Caki2 (cell line): ENCODE measurements around the gene MGAT4B. TPM values are rescaled to one million over a fixed set of nuclear protein-coding genes. Genes with fewer than 3 reads are reported as not detected.

Source experiments
- DNase-seq: peaks from one replicate; pipeline ENCODE4 v3.0.0-alpha.2; 2015; ENCODE audit warnings: low read depth
- in situ Hi-C: cut with HindIII; loops from 2 replicates; pipeline ENCODE4 v1.10.0; 2016; ENCODE audit warnings: low sequenced_read_pairs, low pct_unique_long_range_greater_than_20kb, mixed read lengths
- total RNA-seq: library from RNA; depleted of rRNA; stranded (reverse); fragments of >200 nt; shearing (Covaris generic); gene quantifications from 2 replicates; pipeline ENCODE4 v1.2.3, GENCODE V29; 2014; ENCODE audit warnings: low replicate concordance

The MGAT4B gene
- total RNA-seq, 1 experiment from 2014 or later = 656 TPM

- in situ Hi-C loops = no loop called here
- DNase-seq = no peak
Measured at GRCh38 chr5:179783128-179783527, 23.5 kb downstream of the MGAT4B start.

GRCh38 chr5:179781846-179782245 lies 24.8 kb downstream of the MGAT4B start:
- in situ Hi-C loops = no loop called here

GRCh38 chr5:179780362-179780761 lies 26.3 kb downstream of the MGAT4B start:
- no peak for DNase-seq
- in situ Hi-C loops = no loop called here

More at GRCh38 chr5:179781846-179782245, 24.8 kb downstream of the MGAT4B start:
- DNase-seq = no peak

- DNase-seq = no peak
- in situ Hi-C loops = no loop called here
Measured at GRCh38 chr5:179779826-179780225, 26.8 kb downstream of the MGAT4B start.

- in situ Hi-C loops = no loop called here
Measured at GRCh38 chr5:179778591-179778990, 28.1 kb downstream of the MGAT4B start.

GRCh38 chr5:179777909-179778308 lies 28.8 kb downstream of the MGAT4B start:
- DNase-seq = no peak
- in situ Hi-C loops = no loop called here

More at GRCh38 chr5:179778591-179778990, 28.1 kb downstream of the MGAT4B start:
- no peak for DNase-seq

- no peak for DNase-seq
- in situ Hi-C loops = no loop called here
Measured at GRCh38 chr5:179777456-179777855, 29.2 kb downstream of the MGAT4B start.

GRCh38 chr5:179776411-179776938 lies 30.2 kb downstream of the MGAT4B start:
- in situ Hi-C loops = no loop called here
- DNase-seq = no peak

GRCh38 chr5:179774442-179774841 lies 32.2 kb downstream of the MGAT4B start:
- DNase-seq = no peak
- in situ Hi-C loops = no loop called here

- no peak for DNase-seq
Measured at GRCh38 chr5:179773686-179774040, 33.0 kb downstream of the MGAT4B start.

GRCh38 chr5:179772351-179772750 lies 34.3 kb downstream of the MGAT4B start:
- no peak for DNase-seq
- in situ Hi-C loops = no loop called here

More at GRCh38 chr5:179773686-179774040, 33.0 kb downstream of the MGAT4B start:
- in situ Hi-C loops = no loop called here

GRCh38 chr5:179771311-179771895 lies 35.3 kb downstream of the MGAT4B start:
- no peak for DNase-seq
- in situ Hi-C loops = no loop called here

GRCh38 chr5:179769796-179770195 lies 36.9 kb downstream of the MGAT4B start:
- in situ Hi-C loops = no loop called here

GRCh38 chr5:179769271-179769670 lies 37.4 kb downstream of the MGAT4B start:
- no peak for DNase-seq
- in situ Hi-C loops = no loop called here

More at GRCh38 chr5:179769796-179770195, 36.9 kb downstream of the MGAT4B start:
- DNase-seq = no peak

GRCh38 chr5:179768326-179769085 lies 38.2 kb downstream of the MGAT4B start:
- in situ Hi-C loops = no loop called here

GRCh38 chr5:179767496-179768100 lies 39.1 kb downstream of the MGAT4B start:
- in situ Hi-C loops = no loop called here
- no peak for DNase-seq

More at GRCh38 chr5:179768326-179769085, 38.2 kb downstream of the MGAT4B start:
- no peak for DNase-seq

GRCh38 chr5:179766726-179767455 lies 39.8 kb downstream of the MGAT4B start:
- in situ Hi-C loops = no loop called here
- peak; percentile 68 for DNase-seq

- DNase-seq = peak; percentile 49
- in situ Hi-C loops = no loop called here
Measured at GRCh38 chr5:179766021-179766725, 40.5 kb downstream of the MGAT4B start.
